HEK293 (cell line): ENCODE measurements around the gene TMEM272.
A peak's percentile ranks its signal among the peaks of the same experiment; 100 is the strongest.

ENCODE experiments used
- CTCF ChIA-PET: fragments of 350-600 bp; formaldehyde crosslinking; extraction: SDS; loops from one replicate; lab custom pipeline; 2021; ENCODE audit warnings: antibody characterized with exemption; lab: Yijun Ruan, JAX
- POLR2A ChIA-PET: fragments of 300-600 bp; formaldehyde crosslinking; extraction: SDS; loops from one replicate; lab custom pipeline; 2020; ENCODE audit warnings: antibody characterized with exemption, inconsistent platforms; lab: Yijun Ruan, JAX
- H3K27ac ChIP-seq: fragments of 200-500 bp; sonication (Bioruptor generic); 2 replicates; pipeline ENCODE4 v1.5.1; 2014; ENCODE audit warnings: low read depth, low read length, control low read depth, inconsistent platforms; ENCODE audit errors: extremely low read depth
- H3K36me3 ChIP-seq, 2 experiments: fragments of 200-500 bp in 1 of 2; sonication (Bioruptor generic) in 1 of 2; 1 replicate in 1 of 2; 2 replicates in 1 of 2; pipeline ENCODE4 v1.5.1; 2014 to 2017; ENCODE audit warnings: inconsistent platforms in 2 of 2, low read length in 2 of 2; ENCODE audit not compliant: control insufficient read depth in 2 of 2, insufficient read depth in 1 of 2
- H3K4me1 ChIP-seq: fragments of 200-500 bp; sonication (Bioruptor generic); 2 replicates; pipeline ENCODE4 v1.5.1; 2014; ENCODE audit warnings: mild to moderate bottlenecking, low read length, inconsistent platforms; ENCODE audit not compliant: control insufficient read depth, insufficient read depth
- H3K4me3 ChIP-seq: 2 replicates; pipeline ENCODE4 v1.5.1; 2011; ENCODE audit warnings: low read depth, mild to moderate bottlenecking, control low read depth, low read length, moderate library complexity
- H3K9me3 ChIP-seq: fragments of 200-500 bp; sonication (Bioruptor generic); 2 replicates; pipeline ENCODE4 v1.5.1; 2014; ENCODE audit warnings: low read depth, low read length, inconsistent platforms; ENCODE audit not compliant: control insufficient read depth, insufficient read depth
- GLI2 ChIP-seq: fragments of 450-650 bp; formaldehyde crosslinking; IDR thresholded peaks from 2 replicates; pipeline ENCODE4; 2017; ENCODE audit warnings: missing biosample characterization, missing genetic modification characterization, low read depth, borderline replicate concordance
- KLF1 ChIP-seq: fragments of 450-650 bp; formaldehyde crosslinking; IDR thresholded peaks from 2 replicates; pipeline ENCODE4 v1.5.1; 2016; ENCODE audit warnings: missing biosample characterization, missing genetic modification characterization
- OVOL3 ChIP-seq: fragments of 450-650 bp; formaldehyde crosslinking; IDR thresholded peaks from 2 replicates; pipeline ENCODE4 v1.5.1; 2016; ENCODE audit warnings: missing biosample characterization, missing genetic modification characterization
- PRDM1 ChIP-seq: fragments of 450-650 bp; formaldehyde crosslinking; IDR thresholded peaks from 2 replicates; pipeline ENCODE4; 2016; ENCODE audit warnings: missing biosample characterization, missing genetic modification characterization
- REPIN1 ChIP-seq: fragments of 450-650 bp; formaldehyde crosslinking; IDR thresholded peaks from 2 replicates; pipeline ENCODE4 v1.5.1; 2017; ENCODE audit warnings: missing biosample characterization, missing genetic modification characterization, low read depth
- SP2 ChIP-seq: fragments of 450-650 bp; formaldehyde crosslinking; IDR thresholded peaks from 2 replicates; pipeline ENCODE4 v1.5.1; 2016; ENCODE audit warnings: missing biosample characterization, missing genetic modification characterization
- ZBTB10 ChIP-seq: fragments of 450-650 bp; formaldehyde crosslinking; IDR thresholded peaks from 2 replicates; pipeline ENCODE4 v1.5.1; 2016; ENCODE audit warnings: missing biosample characterization, missing genetic modification characterization
- ZIC2 ChIP-seq: fragments of 450-650 bp; formaldehyde crosslinking; IDR thresholded peaks from 2 replicates; pipeline ENCODE4 v1.5.1; 2016; ENCODE audit warnings: missing biosample characterization, missing genetic modification characterization
- ZNF214 ChIP-seq: fragments of 450-650 bp; formaldehyde crosslinking; IDR thresholded peaks from 2 replicates; pipeline ENCODE4 v1.5.1; 2017; ENCODE audit warnings: missing biosample characterization, mild to moderate bottlenecking, missing genetic modification characterization, borderline replicate concordance
- ZNF221 ChIP-seq: fragments of 450-650 bp; formaldehyde crosslinking; IDR thresholded peaks from 2 replicates; pipeline ENCODE4 v1.5.1; 2017; ENCODE audit warnings: missing biosample characterization, missing genetic modification characterization, borderline replicate concordance
- ZNF354C ChIP-seq: fragments of 450-650 bp; formaldehyde crosslinking; IDR thresholded peaks from 2 replicates; pipeline ENCODE4 v1.5.1; 2016; ENCODE audit warnings: missing biosample characterization, missing genetic modification characterization, low read depth, borderline replicate concordance
- ZNF398 ChIP-seq: fragments of 450-650 bp; formaldehyde crosslinking; IDR thresholded peaks from 2 replicates; pipeline ENCODE4 v1.5.1; 2017; ENCODE audit warnings: missing biosample characterization, missing genetic modification characterization
- ZNF404 ChIP-seq: fragments of 450-650 bp; formaldehyde crosslinking; IDR thresholded peaks from 2 replicates; pipeline ENCODE4 v1.5.1; 2017; ENCODE audit warnings: missing biosample characterization, missing genetic modification characterization
- ZNF488 ChIP-seq: fragments of 450-650 bp; formaldehyde crosslinking; IDR thresholded peaks from 2 replicates; pipeline ENCODE4 v1.5.1; 2016; ENCODE audit warnings: missing biosample characterization, missing genetic modification characterization
- ZNF561 ChIP-seq: fragments of 450-650 bp; IDR thresholded peaks from 2 replicates; pipeline ENCODE4 v1.5.1; 2018; ENCODE audit warnings: missing biosample characterization, missing genetic modification characterization, borderline replicate concordance
- ZNF621 ChIP-seq: fragments of 450-650 bp; formaldehyde crosslinking; IDR thresholded peaks from 2 replicates; pipeline ENCODE4 v1.5.1; 2017; ENCODE audit warnings: missing biosample characterization, missing genetic modification characterization
- ZNF626 ChIP-seq: fragments of 450-650 bp; sonication (Bioruptor Pico); formaldehyde crosslinking; IDR thresholded peaks from 2 replicates; pipeline ENCODE4 v1.5.1; 2018; ENCODE audit warnings: missing biosample characterization, missing genetic modification characterization, inconsistent platforms
- ZNF660 ChIP-seq: fragments of 450-650 bp; IDR thresholded peaks from 2 replicates; pipeline ENCODE4 v1.5.1; 2018; ENCODE audit warnings: missing biosample characterization, mild to moderate bottlenecking, missing genetic modification characterization
- ZNF747 ChIP-seq: fragments of 450-650 bp; formaldehyde crosslinking; IDR thresholded peaks from 2 replicates; pipeline ENCODE4 v1.5.1; 2016; ENCODE audit warnings: missing biosample characterization, missing genetic modification characterization
- TF ChIP-seq, protein P1 (sequence below): fragments of 450-650 bp; formaldehyde crosslinking; IDR thresholded peaks from 2 replicates; pipeline ENCODE4 v1.5.1; 2017; ENCODE audit warnings: missing biosample characterization, missing genetic modification characterization
- TF ChIP-seq, protein P2 (sequence below): fragments of 450-650 bp; formaldehyde crosslinking; IDR thresholded peaks from 2 replicates; pipeline ENCODE4 v1.5.1; 2017; ENCODE audit warnings: missing biosample characterization, missing genetic modification characterization

Gene TMEM272

GRCh38 chr13:51802631-51803418 is 42.2 kb downstream of the TMEM272 start (continued):
- no peak for TF ChIP-seq OVOL3 (tag by site-specific recombination)
- TF ChIP-seq ZNF626 (tag by site-specific recombination): no peak
- no peak for TF ChIP-seq KLF1 (tag by site-specific recombination)
- TF ChIP-seq SP2 (tag by site-specific recombination): no peak
- TF ChIP-seq ZNF214: no peak
- no peak for TF ChIP-seq ZNF488 (tag by site-specific recombination)
- TF ChIP-seq ZNF660: no peak
- no peak for TF ChIP-seq ZNF621 (tag by site-specific recombination)
- 0 out of 2 replicates have a peak, but pooled peaks have one; percentile 24 for TF ChIP-seq PRDM1 (tag by site-specific recombination)
- no peak for TF ChIP-seq GLI2 (tag by site-specific recombination)
- peak; percentile 56 for TF ChIP-seq ZNF398 (tag by site-specific recombination)
- TF ChIP-seq ZNF221 (tag by site-specific recombination): no peak
- TF ChIP-seq, protein P1, sequence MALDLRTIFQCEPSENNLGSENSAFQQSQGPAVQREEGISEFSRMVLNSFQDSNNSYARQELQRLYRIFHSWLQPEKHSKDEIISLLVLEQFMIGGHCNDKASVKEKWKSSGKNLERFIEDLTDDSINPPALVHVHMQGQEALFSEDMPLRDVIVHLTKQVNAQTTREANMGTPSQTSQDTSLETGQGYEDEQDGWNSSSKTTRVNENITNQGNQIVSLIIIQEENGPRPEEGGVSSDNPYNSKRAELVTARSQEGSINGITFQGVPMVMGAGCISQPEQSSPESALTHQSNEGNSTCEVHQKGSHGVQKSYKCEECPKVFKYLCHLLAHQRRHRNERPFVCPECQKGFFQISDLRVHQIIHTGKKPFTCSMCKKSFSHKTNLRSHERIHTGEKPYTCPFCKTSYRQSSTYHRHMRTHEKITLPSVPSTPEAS (tag by site-specific recombination): no peak

DNA sequence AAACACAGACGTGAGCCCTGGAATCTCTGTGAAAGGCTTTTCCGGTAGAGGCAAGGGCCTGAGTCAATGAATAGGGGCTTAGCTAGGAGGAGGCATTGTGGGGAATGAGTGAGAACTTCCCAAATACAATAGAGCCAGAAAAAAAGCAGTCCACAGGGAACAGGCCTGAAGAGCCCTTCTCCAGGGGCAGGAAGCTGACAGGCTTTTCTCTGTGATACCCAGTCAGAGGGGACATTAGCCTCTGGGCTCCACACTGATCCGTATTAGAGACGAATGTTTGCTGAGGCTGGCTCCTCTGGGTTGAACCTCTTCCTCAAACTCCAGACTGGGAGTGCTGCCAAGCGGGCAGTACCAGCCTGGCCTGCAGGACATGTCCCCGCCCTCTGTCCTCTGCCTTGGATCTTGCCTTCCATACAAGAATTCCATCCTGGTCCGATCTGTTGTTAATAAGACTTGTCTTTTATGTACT is 43.3 kb downstream of the TMEM272 start:
- CTCF ChIA-PET: interaction anchor here (0.7 to 2.7 kb wide), 4 partner anchors 78 to 676 kb away, joined by 3 to 8 read pairs (median 3); no protein-coding TSS in a partner anchor
- no peaks in the 10 kb centered on the region for H3K9me3 ChIP-seq
- no peak overlapping the region for H3K4me3 ChIP-seq
- POLR2A ChIA-PET: interaction anchor here (2.7 kb wide), 1 partner anchor 349 kb away, joined by 8 read pairs; the partner anchor contains the start of gene INTS6
- H3K4me1 ChIP-seq: peaks cover 12% of the 10 kb centered on the region
- H3K36me3 ChIP-seq: no peaks in the 10 kb centered on the region
- TF ChIP-seq KLF1 (tag by site-specific recombination) (no peak), ZBTB10 (no peak), ZNF561 (tag by site-specific recombination) (no peak), ZNF747 (tag by site-specific recombination) (no peak), ZNF404 (tag by site-specific recombination) (no peak), REPIN1 (tag by site-specific recombination) (no peak), ZNF354C (no peak), PRDM1 (tag by site-specific recombination) (no peak), ZIC2 (tag by site-specific recombination) (no peak)
- TF ChIP-seq, protein P2, sequence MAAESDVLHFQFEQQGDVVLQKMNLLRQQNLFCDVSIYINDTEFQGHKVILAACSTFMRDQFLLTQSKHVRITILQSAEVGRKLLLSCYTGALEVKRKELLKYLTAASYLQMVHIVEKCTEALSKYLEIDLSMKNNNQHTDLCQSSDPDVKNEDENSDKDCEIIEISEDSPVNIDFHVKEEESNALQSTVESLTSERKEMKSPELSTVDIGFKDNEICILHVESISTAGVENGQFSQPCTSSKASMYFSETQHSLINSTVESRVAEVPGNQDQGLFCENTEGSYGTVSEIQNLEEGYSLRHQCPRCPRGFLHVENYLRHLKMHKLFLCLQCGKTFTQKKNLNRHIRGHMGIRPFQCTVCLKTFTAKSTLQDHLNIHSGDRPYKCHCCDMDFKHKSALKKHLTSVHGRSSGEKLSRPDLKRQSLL (tag by site-specific recombination): no peak
- no peak overlapping the region for H3K27ac ChIP-seq
